Skeletal muscle tissue (tissue), 4 donors: ENCODE results near the gene SHQ1. TPM values are rescaled to one million over a fixed set of nuclear protein-coding genes. Genes with fewer than 3 reads are reported as not detected.

Source experiments
- H3K27ac ChIP-seq: one replicate; pipeline ENCODE4 v1.7.0; 2013; ENCODE audit warnings: mild to moderate bottlenecking, low read depth, low read length, inconsistent platforms
- H3K27me3 ChIP-seq, 3 donors: one replicate each; pipeline ENCODE4 v1.7.0; 2013; ENCODE audit warnings: low read length in 3 of 3; ENCODE audit not compliant: control insufficient read depth in 3 of 3, insufficient read depth in 3 of 3
- H3K36me3 ChIP-seq, 3 donors: one replicate each; pipeline ENCODE4 v1.7.0; 2013; ENCODE audit warnings: low read length in 3 of 3; ENCODE audit not compliant: control insufficient read depth in 3 of 3, insufficient read depth in 3 of 3
- H3K4me1 ChIP-seq, 3 donors: one replicate each; pipeline ENCODE4 v1.7.0; 2013; ENCODE audit warnings: low read length in 3 of 3, mild to moderate bottlenecking in 3 of 3; ENCODE audit not compliant: control insufficient read depth in 3 of 3, insufficient read depth in 3 of 3
- H3K4me3 ChIP-seq, 3 donors: one replicate each; pipeline ENCODE4 v1.7.0; 2013; ENCODE audit warnings: low read length in 3 of 3
- H3K9ac ChIP-seq, 3 donors: one replicate each; pipeline ENCODE4 v1.7.0; 2013; ENCODE audit warnings: low read length in 3 of 3, mild to moderate bottlenecking in 3 of 3, moderate library complexity in 2 of 3, low read depth in 1 of 3
- H3K9me3 ChIP-seq, 3 donors: one replicate each; pipeline ENCODE4 v1.7.0; 2013; ENCODE audit warnings: low read length in 3 of 3; ENCODE audit not compliant: control insufficient read depth in 3 of 3
- total RNA-seq: library from RNA; depleted of rRNA; stranded (reverse); fragments of >200 nt; gene quantifications from one replicate; pipeline ENCODE4 v1.2.3, GENCODE V29; 2014
- donor health status: Osteomylitis.

SHQ1 gene
- total RNA-seq, 1 donor from 2014 or later = 21.4 TPM

GRCh38 chr3:72699631-72700030 lies 148.6 kb downstream of the SHQ1 start:
- Histone ChIP-seq H3K27ac (no peak overlapping the region), H3K36me3 (no peaks in the 10 kb centered on the region), H3K9me3 (no peaks in the 10 kb centered on the region), H3K9ac (no peak overlapping the region), H3K4me1 (no peaks in the 10 kb centered on the region), H3K27me3 (peaks cover 0 to 3% (median 0%) of the 10 kb centered on the region in 3 donors), H3K4me3 (no peak overlapping the region)

Other genes starting within 250 kb of the SHQ1 start
- 31.8 TPM for gene GXYLT2, start 39.6 kb upstream of the SHQ1 start, total RNA-seq
- 49.1 TPM for gene PPP4R2, start 148.4 kb upstream of the SHQ1 start, total RNA-seq
- 8.4 TPM for gene EBLN2, start 213.2 kb upstream of the SHQ1 start, total RNA-seq